Measurements from ENCODE around the gene ISYNA1.

ISYNA1 gene

DNA sequence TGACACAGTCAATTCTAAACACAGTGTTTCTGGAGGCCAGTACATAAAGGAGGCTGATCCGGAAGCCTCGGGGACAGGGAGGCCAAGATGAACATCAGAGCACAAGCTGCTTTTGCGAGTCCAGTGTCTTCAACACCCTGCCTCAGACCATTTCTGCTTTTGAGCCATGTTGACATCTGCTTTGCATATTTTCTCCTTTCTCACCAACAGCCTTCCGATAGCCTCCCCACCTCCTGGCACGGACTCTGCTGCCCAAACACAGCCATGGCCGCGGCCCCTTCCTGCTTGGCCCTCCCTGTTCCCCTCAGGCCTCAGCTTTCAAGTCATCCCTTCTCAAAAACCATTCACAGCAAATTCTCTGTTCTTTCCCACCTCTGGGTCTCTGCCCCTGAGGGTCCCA is 44.1 kb downstream of the ISYNA1 start:
- Histone ChIP-seq H3K4me1 (ENCODE audit: insufficient read depth, low read length, poor library complexity, severe bottlenecking) (no peaks in the 10 kb centered on the region), H3K4me2 (ENCODE audit: low read depth, low read length, poor library complexity, severe bottlenecking) (no peak overlapping the region), H3K79me2 (ENCODE audit: insufficient read depth, low read length) (no peaks in the 10 kb centered on the region), H2AFZ (ENCODE audit: low read length) (no peak overlapping the region), H3K36me3 (ENCODE audit: insufficient read depth, low read length) (no peaks in the 10 kb centered on the region), H3K9me3 (ENCODE audit: insufficient read depth, low read depth, low read length) (no peaks in the 10 kb centered on the region), H3F3A (ENCODE audit: low read depth) (no peaks in the 10 kb centered on the region), H3K9ac (ENCODE audit: low read depth, low read length, poor library complexity, severe bottlenecking) (no peak overlapping the region), H4K20me1 (ENCODE audit: insufficient read depth, low read length, poor library complexity, severe bottlenecking) (no peaks in the 10 kb centered on the region), H3K27me3 (ENCODE audit: insufficient read depth, low read length, poor library complexity, severe bottlenecking) (no peaks in the 10 kb centered on the region), H3K4me3 (ENCODE audit: low read length, poor library complexity, severe bottlenecking) (no peak overlapping the region), H3K9me2 (replicated peaks; ENCODE audit: low read depth, low read length) (no peaks in the 10 kb centered on the region)
- TF ChIP-seq EZH2phosphoT487 (IDR thresholded peaks at IDR 0.05; ENCODE audit: borderline replicate concordance) = no peak
- TF ChIP-seq, protein P1, sequence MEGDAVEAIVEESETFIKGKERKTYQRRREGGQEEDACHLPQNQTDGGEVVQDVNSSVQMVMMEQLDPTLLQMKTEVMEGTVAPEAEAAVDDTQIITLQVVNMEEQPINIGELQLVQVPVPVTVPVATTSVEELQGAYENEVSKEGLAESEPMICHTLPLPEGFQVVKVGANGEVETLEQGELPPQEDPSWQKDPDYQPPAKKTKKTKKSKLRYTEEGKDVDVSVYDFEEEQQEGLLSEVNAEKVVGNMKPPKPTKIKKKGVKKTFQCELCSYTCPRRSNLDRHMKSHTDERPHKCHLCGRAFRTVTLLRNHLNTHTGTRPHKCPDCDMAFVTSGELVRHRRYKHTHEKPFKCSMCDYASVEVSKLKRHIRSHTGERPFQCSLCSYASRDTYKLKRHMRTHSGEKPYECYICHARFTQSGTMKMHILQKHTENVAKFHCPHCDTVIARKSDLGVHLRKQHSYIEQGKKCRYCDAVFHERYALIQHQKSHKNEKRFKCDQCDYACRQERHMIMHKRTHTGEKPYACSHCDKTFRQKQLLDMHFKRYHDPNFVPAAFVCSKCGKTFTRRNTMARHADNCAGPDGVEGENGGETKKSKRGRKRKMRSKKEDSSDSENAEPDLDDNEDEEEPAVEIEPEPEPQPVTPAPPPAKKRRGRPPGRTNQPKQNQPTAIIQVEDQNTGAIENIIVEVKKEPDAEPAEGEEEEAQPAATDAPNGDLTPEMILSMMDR (conservative IDR thresholded peaks at IDR 0.05; ENCODE audit: low read length) = no peak

DNA sequence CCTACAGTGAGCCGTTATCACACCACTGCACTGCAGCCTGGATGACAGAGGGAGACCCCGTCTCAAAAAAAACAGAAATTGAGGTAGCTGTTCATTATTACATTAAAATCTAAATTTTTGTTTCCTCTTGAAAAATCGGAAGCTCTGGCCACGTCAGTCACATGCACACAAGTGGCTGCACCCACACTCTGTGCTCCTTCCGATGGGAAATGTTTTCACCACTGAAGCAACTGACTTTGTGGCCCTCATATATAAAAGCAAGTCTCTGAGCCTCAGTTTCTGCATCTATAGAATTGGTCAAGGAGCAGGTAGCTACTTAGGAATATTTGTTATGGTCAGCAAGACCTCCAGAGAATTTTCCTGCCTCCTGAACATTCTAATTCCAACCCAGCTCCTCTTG is 45.0 kb downstream of the ISYNA1 start:
- no peaks in the 10 kb centered on the region for H3K9me2 ChIP-seq (replicated peaks; ENCODE audit: low read depth, low read length)
- no peak overlapping the region for H3K4me3 ChIP-seq (ENCODE audit: low read length, poor library complexity, severe bottlenecking)
- H3K27me3 ChIP-seq (ENCODE audit: insufficient read depth, low read length, poor library complexity, severe bottlenecking) = no peaks in the 10 kb centered on the region
- H3K79me2 ChIP-seq (ENCODE audit: insufficient read depth, low read length) = no peaks in the 10 kb centered on the region
- H3F3A ChIP-seq (ENCODE audit: low read depth) = no peaks in the 10 kb centered on the region
- TF ChIP-seq, protein P1 (conservative IDR thresholded peaks at IDR 0.05; ENCODE audit: low read length) = no peak
- H4K20me1 ChIP-seq (ENCODE audit: insufficient read depth, low read length, poor library complexity, severe bottlenecking) = no peaks in the 10 kb centered on the region
- no peak overlapping the region for H3K4me2 ChIP-seq (ENCODE audit: low read depth, low read length, poor library complexity, severe bottlenecking)
- no peaks in the 10 kb centered on the region for H3K36me3 ChIP-seq (ENCODE audit: insufficient read depth, low read length)
- no peaks in the 10 kb centered on the region for H3K4me1 ChIP-seq (ENCODE audit: insufficient read depth, low read length, poor library complexity, severe bottlenecking)
- H2AFZ ChIP-seq (ENCODE audit: low read length) = no peak overlapping the region
- no peaks in the 10 kb centered on the region for H3K9me3 ChIP-seq (ENCODE audit: insufficient read depth, low read depth, low read length)
- H3K9ac ChIP-seq (ENCODE audit: low read depth, low read length, poor library complexity, severe bottlenecking) = no peak overlapping the region

DNA sequence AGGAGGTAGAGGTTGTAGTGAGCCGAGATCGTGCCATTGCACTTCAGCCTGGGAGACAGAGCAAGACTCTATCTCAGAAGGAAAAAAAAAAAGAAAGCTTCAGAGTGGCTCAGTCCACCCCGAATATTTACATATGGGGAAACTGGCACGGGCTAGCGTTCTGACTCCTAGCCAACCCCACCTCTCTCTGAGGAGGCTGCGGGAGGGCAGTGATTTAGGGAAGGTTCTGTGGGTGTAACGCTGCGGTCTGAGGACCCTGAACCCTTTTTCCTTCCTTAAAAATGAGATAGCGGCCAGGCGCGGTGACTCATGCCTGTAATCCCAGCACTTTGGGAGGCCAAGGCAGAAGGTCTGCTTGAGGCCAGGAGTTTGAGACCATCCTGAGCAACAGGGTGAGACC is 45.5 kb downstream of the ISYNA1 start:
- no peaks in the 10 kb centered on the region for H4K20me1 ChIP-seq (ENCODE audit: insufficient read depth, low read length, poor library complexity, severe bottlenecking)
- H3K4me2 ChIP-seq (ENCODE audit: low read depth, low read length, poor library complexity, severe bottlenecking) = no peak overlapping the region
- TF ChIP-seq EZH2phosphoT487 (IDR thresholded peaks at IDR 0.05; ENCODE audit: borderline replicate concordance) = no peak
- no peaks in the 10 kb centered on the region for H3F3A ChIP-seq (ENCODE audit: low read depth)
- no peaks in the 10 kb centered on the region for H3K9me2 ChIP-seq (replicated peaks; ENCODE audit: low read depth, low read length)
- H3K4me3 ChIP-seq (ENCODE audit: low read length, poor library complexity, severe bottlenecking) = no peak overlapping the region
- H3K9me3 ChIP-seq (ENCODE audit: insufficient read depth, low read depth, low read length) = no peaks in the 10 kb centered on the region
- no peaks in the 10 kb centered on the region for H3K27me3 ChIP-seq (ENCODE audit: insufficient read depth, low read length, poor library complexity, severe bottlenecking)
- H3K4me1 ChIP-seq (ENCODE audit: insufficient read depth, low read length, poor library complexity, severe bottlenecking) = no peaks in the 10 kb centered on the region
- H3K36me3 ChIP-seq (ENCODE audit: insufficient read depth, low read length) = no peaks in the 10 kb centered on the region
- no peak overlapping the region for H3K9ac ChIP-seq (ENCODE audit: low read depth, low read length, poor library complexity, severe bottlenecking)
- H2AFZ ChIP-seq (ENCODE audit: low read length) = no peak overlapping the region
- no peaks in the 10 kb centered on the region for H3K79me2 ChIP-seq (ENCODE audit: insufficient read depth, low read length)

DNA sequence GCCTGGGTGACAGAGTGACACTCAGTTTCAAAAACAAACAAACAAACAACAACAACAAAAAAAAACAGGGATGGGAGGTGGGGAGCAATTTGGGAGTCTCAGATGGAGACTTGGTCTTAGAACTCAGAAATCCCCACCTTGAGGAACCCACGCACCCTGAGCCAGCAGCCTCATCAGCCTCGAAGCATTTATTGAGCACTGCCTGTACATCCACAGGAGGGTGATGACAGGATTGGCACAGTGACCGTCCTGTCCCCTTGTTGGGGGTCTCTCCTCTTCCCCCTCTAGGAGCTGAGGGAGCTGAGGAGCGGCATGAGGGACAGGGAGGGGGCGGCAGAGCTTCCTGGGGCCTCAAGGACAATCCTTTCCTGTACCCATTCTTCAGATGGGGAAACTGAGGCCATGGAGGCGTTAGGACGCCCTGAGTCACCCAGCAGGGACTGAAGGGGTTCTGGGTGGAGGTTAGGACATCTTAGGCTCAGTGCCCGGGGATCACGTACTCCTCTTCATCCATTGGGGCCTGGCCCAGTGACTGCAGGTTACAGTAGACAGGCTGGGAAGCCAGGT is 46.3 kb downstream of the ISYNA1 start:
- Histone ChIP-seq H3F3A (ENCODE audit: low read depth) (no peaks in the 10 kb centered on the region), H3K36me3 (ENCODE audit: insufficient read depth, low read length) (no peaks in the 10 kb centered on the region), H3K9me3 (ENCODE audit: insufficient read depth, low read depth, low read length) (no peaks in the 10 kb centered on the region), H3K4me1 (ENCODE audit: insufficient read depth, low read length, poor library complexity, severe bottlenecking) (no peaks in the 10 kb centered on the region), H3K4me3 (ENCODE audit: low read length, poor library complexity, severe bottlenecking) (no peak overlapping the region), H3K79me2 (ENCODE audit: insufficient read depth, low read length) (no peaks in the 10 kb centered on the region), H4K20me1 (ENCODE audit: insufficient read depth, low read length, poor library complexity, severe bottlenecking) (no peaks in the 10 kb centered on the region), H3K27me3 (ENCODE audit: insufficient read depth, low read length, poor library complexity, severe bottlenecking) (no peaks in the 10 kb centered on the region), H3K4me2 (ENCODE audit: low read depth, low read length, poor library complexity, severe bottlenecking) (no peak overlapping the region), H3K9ac (ENCODE audit: low read depth, low read length, poor library complexity, severe bottlenecking) (no peak overlapping the region), H2AFZ (ENCODE audit: low read length) (no peak overlapping the region), H3K9me2 (replicated peaks; ENCODE audit: low read depth, low read length) (no peaks in the 10 kb centered on the region)
- no peak for TF ChIP-seq EZH2phosphoT487 (IDR thresholded peaks at IDR 0.05; ENCODE audit: borderline replicate concordance)
- TF ChIP-seq, protein P1 (conservative IDR thresholded peaks at IDR 0.05; ENCODE audit: low read length) = no peak

Data from Loucy (cell line).